Measurements from ENCODE around the gene EPS15.

DNA sequence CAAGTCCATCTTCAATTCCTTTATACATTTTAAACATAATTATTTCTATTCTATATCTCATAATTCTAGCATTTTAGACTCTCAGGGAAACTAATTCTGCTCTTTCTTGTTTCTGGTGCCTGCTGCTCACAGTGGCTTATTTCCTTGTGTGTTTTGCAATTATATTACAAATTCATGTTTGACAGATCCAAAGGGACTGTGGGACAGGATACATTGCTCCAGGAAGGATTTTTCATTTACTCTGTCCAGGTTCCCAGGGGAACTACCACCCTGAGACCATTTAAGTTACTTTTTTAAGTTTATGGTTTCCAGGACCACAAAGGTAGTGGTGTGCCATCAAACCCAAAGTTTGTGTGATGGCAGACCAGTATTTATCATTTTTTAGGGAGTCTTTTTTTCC is 195.3 kb downstream of the EPS15 start:
- TF ChIP-seq, protein P1, sequence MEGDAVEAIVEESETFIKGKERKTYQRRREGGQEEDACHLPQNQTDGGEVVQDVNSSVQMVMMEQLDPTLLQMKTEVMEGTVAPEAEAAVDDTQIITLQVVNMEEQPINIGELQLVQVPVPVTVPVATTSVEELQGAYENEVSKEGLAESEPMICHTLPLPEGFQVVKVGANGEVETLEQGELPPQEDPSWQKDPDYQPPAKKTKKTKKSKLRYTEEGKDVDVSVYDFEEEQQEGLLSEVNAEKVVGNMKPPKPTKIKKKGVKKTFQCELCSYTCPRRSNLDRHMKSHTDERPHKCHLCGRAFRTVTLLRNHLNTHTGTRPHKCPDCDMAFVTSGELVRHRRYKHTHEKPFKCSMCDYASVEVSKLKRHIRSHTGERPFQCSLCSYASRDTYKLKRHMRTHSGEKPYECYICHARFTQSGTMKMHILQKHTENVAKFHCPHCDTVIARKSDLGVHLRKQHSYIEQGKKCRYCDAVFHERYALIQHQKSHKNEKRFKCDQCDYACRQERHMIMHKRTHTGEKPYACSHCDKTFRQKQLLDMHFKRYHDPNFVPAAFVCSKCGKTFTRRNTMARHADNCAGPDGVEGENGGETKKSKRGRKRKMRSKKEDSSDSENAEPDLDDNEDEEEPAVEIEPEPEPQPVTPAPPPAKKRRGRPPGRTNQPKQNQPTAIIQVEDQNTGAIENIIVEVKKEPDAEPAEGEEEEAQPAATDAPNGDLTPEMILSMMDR (conservative IDR thresholded peaks at IDR 0.05; ENCODE audit: low read length) = no peak
- no peak for TF ChIP-seq EZH2phosphoT487 (IDR thresholded peaks at IDR 0.05; ENCODE audit: borderline replicate concordance)

Measured in Loucy (cell line).